Sigmoid colon (tissue), 4 donors: Measurements from ENCODE around the gene ZBTB40.

Experiments used
- EP300 ChIP-seq, 4 donors: sonication (generic); formaldehyde crosslinking; IDR thresholded peaks; one replicate each; pipeline ENCODE4 v1.6.1; 2017; ENCODE audit warnings: antibody characterized with exemption in 4 of 4
- POLR2A ChIP-seq, 2 donors: fragments of 450-650 bp; IDR thresholded peaks; one replicate each; pipeline ENCODE4 v1.6.1; 2016; ENCODE audit warnings: antibody characterized with exemption in 2 of 2, mild to moderate bottlenecking in 2 of 2, moderate library complexity in 2 of 2
- POLR2AphosphoS5 ChIP-seq, 4 donors: sonication (generic); formaldehyde crosslinking; IDR thresholded peaks; one replicate each; pipeline ENCODE4 v1.6.1; 2017; ENCODE audit warnings: antibody characterized with exemption in 4 of 4
- TF ChIP-seq, protein P1 (sequence below), 4 experiments: fragments of 450-650 bp in 3 of 4; fragments of 200-600 bp in 1 of 4; IDR thresholded peaks; one replicate each; pipeline ENCODE4 v1.5.1; 2016 to 2019; ENCODE audit warnings: antibody characterized with exemption in 4 of 4, mild to moderate bottlenecking in 3 of 4, moderate library complexity in 2 of 4

DNA sequence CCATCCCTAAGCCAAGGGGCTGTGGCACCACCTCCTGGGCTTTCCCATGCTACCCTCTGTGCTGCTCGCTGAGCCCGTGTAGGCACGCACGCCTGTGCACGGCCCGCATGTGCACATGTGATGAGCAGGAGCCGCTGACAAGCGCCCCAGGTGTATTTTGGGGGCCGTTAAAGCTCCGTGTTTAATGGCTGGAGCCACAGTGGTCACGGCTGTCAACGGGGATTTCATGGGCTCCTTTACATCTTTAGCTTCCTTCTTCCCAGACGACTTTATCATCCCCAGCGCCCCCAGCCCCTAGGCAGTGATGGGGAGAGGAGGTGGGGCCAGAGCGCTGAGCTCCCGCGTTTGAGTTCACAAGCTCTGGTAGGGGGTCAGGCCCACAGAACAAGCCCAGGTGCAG, 99.9 kb downstream of the ZBTB40 start:
- TF ChIP-seq EP300 (IDR thresholded peaks at IDR 0.05) (no peak), POLR2A (IDR thresholded peaks at IDR 0.05) (no peak), POLR2AphosphoS5 (IDR thresholded peaks at IDR 0.05) (no peak)
- TF ChIP-seq, protein P1, sequence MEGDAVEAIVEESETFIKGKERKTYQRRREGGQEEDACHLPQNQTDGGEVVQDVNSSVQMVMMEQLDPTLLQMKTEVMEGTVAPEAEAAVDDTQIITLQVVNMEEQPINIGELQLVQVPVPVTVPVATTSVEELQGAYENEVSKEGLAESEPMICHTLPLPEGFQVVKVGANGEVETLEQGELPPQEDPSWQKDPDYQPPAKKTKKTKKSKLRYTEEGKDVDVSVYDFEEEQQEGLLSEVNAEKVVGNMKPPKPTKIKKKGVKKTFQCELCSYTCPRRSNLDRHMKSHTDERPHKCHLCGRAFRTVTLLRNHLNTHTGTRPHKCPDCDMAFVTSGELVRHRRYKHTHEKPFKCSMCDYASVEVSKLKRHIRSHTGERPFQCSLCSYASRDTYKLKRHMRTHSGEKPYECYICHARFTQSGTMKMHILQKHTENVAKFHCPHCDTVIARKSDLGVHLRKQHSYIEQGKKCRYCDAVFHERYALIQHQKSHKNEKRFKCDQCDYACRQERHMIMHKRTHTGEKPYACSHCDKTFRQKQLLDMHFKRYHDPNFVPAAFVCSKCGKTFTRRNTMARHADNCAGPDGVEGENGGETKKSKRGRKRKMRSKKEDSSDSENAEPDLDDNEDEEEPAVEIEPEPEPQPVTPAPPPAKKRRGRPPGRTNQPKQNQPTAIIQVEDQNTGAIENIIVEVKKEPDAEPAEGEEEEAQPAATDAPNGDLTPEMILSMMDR (IDR thresholded peaks at IDR 0.05): no peak
